HL-60 (cell line): ENCODE data around the gene ZNF92.
"Not testable (repeated sequence)": the region's sequence is repeated elsewhere in the genome, so short reads cannot be mapped to it uniquely, and the experiment has no call there.

ENCODE experiments used
- CTCF ChIP-seq: IDR thresholded peaks from one replicate; pipeline ENCODE4 v1.5.1; 2011; ENCODE audit warnings: low read length, control low read depth, inconsistent platforms; ENCODE audit not compliant: insufficient read depth
- GABPA ChIP-seq: IDR thresholded peaks from 2 replicates; pipeline ENCODE4 v1.6.1; 2012; ENCODE audit warnings: low read depth

GRCh38 chr7:65399101-65399500 lies 25.4 kb downstream of the ZNF92 start:
- not testable (repeated sequence) for TF ChIP-seq CTCF, GABPA
